Measurements from ENCODE around the gene L3MBTL4.

DNA sequence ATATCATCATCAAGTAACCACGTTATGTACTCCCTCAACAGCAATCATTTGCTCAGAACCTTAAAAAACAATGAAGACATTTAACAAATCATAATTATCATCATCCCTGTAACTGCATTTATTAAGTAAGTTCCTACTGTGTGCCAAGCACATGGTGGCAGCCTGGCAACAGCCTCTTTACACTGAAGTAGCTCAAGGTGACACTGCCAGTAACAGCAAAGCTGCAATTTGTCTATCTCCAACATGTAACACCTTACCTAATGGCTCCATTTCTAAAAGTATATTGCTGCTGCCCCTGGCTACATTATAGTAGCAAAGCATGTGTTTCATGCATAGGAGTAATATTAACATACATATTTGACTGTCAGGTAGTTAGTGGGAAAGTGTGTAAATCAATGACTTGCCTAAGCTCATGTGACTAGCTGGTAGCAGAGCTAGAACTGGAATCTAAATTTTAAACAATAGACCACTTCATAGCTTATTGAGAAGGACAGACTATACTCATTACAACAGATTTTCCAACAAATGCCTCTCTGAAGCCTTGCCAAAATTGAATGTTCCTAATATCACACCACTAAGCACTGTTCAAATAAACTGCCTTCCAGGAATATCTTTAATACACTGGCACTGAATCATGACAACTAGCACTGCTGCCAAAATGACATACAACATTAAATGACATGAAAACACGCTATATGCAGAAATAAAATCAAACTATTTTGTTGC, 86.7 kb downstream of the L3MBTL4 start:
- TF ChIP-seq, protein P1, sequence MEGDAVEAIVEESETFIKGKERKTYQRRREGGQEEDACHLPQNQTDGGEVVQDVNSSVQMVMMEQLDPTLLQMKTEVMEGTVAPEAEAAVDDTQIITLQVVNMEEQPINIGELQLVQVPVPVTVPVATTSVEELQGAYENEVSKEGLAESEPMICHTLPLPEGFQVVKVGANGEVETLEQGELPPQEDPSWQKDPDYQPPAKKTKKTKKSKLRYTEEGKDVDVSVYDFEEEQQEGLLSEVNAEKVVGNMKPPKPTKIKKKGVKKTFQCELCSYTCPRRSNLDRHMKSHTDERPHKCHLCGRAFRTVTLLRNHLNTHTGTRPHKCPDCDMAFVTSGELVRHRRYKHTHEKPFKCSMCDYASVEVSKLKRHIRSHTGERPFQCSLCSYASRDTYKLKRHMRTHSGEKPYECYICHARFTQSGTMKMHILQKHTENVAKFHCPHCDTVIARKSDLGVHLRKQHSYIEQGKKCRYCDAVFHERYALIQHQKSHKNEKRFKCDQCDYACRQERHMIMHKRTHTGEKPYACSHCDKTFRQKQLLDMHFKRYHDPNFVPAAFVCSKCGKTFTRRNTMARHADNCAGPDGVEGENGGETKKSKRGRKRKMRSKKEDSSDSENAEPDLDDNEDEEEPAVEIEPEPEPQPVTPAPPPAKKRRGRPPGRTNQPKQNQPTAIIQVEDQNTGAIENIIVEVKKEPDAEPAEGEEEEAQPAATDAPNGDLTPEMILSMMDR (conservative IDR thresholded peaks at IDR 0.05) = no peak
- TF ChIP-seq EZH2 (IDR thresholded peaks at IDR 0.05; ENCODE audit: low read depth) = no peak
